Psoas muscle (tissue), 8 donors: ENCODE data around the gene NPY4R. TPM values are rescaled to one million over a fixed set of nuclear protein-coding genes. Genes with fewer than 3 reads are reported as not detected.
"Not testable (repeated sequence)": the region's sequence is repeated elsewhere in the genome, so short reads cannot be mapped to it uniquely, and the experiment has no call there.

Source experiments
- ATAC-seq, 4 donors: fragments of 200-7000 bp; cut with Tn5 transposase; one replicate each; pipeline ENCODE4 v1.9.1; 2020; ENCODE audit warnings: moderate library complexity in 3 of 4, mild to moderate bottlenecking in 2 of 4
- DNase-seq, 2 donors: peaks; one replicate each; pipeline ENCODE4 v3.0.0-alpha.2; 2020
- H3K27ac ChIP-seq: fragments of 200-600 bp; one replicate; pipeline ENCODE4 v1.8.0; 2022
- H3K27me3 ChIP-seq, 3 donors: fragments of 200-600 bp in 1 of 3; one replicate each; pipeline versions ENCODE4 v1.6.1 to v1.8.0; 2013 to 2022; ENCODE audit warnings: low read length in 2 of 3, mild to moderate bottlenecking in 2 of 3, moderate library complexity in 1 of 3; ENCODE audit not compliant: insufficient read depth in 3 of 3
- H3K36me3 ChIP-seq, 2 donors: fragments of 200-600 bp in 1 of 2; one replicate each; pipeline versions ENCODE4 v1.6.1 to v1.8.0; 2013 to 2022; ENCODE audit warnings: low read depth in 1 of 2, mild to moderate bottlenecking in 1 of 2, moderate library complexity in 1 of 2; ENCODE audit not compliant: insufficient read depth in 1 of 2
- H3K4me1 ChIP-seq: fragments of 200-600 bp; one replicate; pipeline ENCODE4 v1.8.0; 2022
- H3K4me3 ChIP-seq: fragments of 200-600 bp; one replicate; pipeline ENCODE4 v1.8.0; 2022; ENCODE audit warnings: mild to moderate bottlenecking
- H3K9me3 ChIP-seq: fragments of 200-600 bp; one replicate; pipeline ENCODE4 v1.8.0; 2022
- WGBS, 3 donors: extraction: QIAGEN DNeasy Blood & Tissue Kit; methylation state at CpG; one replicate each; pipeline versions ENCODE4 v1.1.6 to v1.1.7; 2013; 5-methylcytosine and 5-hydroxymethylcytosine counted together
- intact Hi-C, 2 donors: fragments of 100-400 bp; cut with DNase I; formaldehyde crosslinking; loops; one replicate each; pipeline versions ENCODE4 v1.11.0 to v1.14.2; 2022
- polyA plus RNA-seq, 3 donors: library from polyadenylated mRNA; stranded (reverse); fragments of 200-250 nt; gene quantifications; one replicate each; pipeline ENCODE4 v1.2.3, GENCODE V29; 2013
- total RNA-seq, 4 donors: library from RNA; stranded (reverse); fragmentation: NEBNext Ultra II Directional in 2 of 4; extraction: Animal tissue kit (Norgen Biotek cat#: 25700) in 2 of 4; gene quantifications; one replicate each; pipeline versions ENCODE4 v1.2.1 to v1.2.4, GENCODE V29; 2021 to 2023
- donor health status: healthy with polysubstance abuse.
- donor health status: DM: no; HTN: no; CAD: no; lungs with moderate emphysema.
- donor health status: Bipolar disorder and iron deficiency.
- donor health status: healthy.
- donor health status: DM: yes; HTN: yes; CAD: no.
- donor health status: DM: no; HTN: no; CAD: no.
- donor health status: DM: no; HTN: no; CAD: no.
- donor health status: DM: yes; HTN: yes; CAD: no.

NPY4R gene
- total and polyA plus RNA-seq, 7 donors = 0.04 TPM; not detected in 6

- intact Hi-C loops, H3K27me3 ChIP-seq, H3K27ac ChIP-seq, H3K9me3 ChIP-seq, ATAC-seq, H3K36me3 ChIP-seq, H3K4me3 ChIP-seq, DNase-seq, H3K4me1 ChIP-seq: not testable (repeated sequence)
- 86 to 94% methylated on average over 1 to 3 of the region's 7 CpGs; no CpG with 5 or more reads in 1 of the 3 donors for whole genome bisulfite sequencing, 3 donors
These were observed 6.2 kb downstream of the NPY4R start for GRCh38 chr10:46459579-46459978.

GRCh38 chr10:46457071-46457470, 8.7 kb downstream of the NPY4R start:
- H3K27me3 ChIP-seq, H3K9me3 ChIP-seq, H3K36me3 ChIP-seq, H3K4me3 ChIP-seq, intact Hi-C loops, ATAC-seq, H3K4me1 ChIP-seq, DNase-seq, H3K27ac ChIP-seq: not testable (repeated sequence)
- no CpG with 5 or more reads among the region's 3 CpGs for WGBS, 3 donors

- H3K4me3 ChIP-seq, intact Hi-C loops, ATAC-seq, H3K36me3 ChIP-seq, DNase-seq, H3K27ac ChIP-seq, H3K9me3 ChIP-seq, H3K4me1 ChIP-seq, H3K27me3 ChIP-seq: not testable (repeated sequence)
- no CpG with 5 or more reads among the region's 2 CpGs for WGBS, 3 donors
These were observed 9.8 kb downstream of the NPY4R start for GRCh38 chr10:46455992-46456391.

DNA sequence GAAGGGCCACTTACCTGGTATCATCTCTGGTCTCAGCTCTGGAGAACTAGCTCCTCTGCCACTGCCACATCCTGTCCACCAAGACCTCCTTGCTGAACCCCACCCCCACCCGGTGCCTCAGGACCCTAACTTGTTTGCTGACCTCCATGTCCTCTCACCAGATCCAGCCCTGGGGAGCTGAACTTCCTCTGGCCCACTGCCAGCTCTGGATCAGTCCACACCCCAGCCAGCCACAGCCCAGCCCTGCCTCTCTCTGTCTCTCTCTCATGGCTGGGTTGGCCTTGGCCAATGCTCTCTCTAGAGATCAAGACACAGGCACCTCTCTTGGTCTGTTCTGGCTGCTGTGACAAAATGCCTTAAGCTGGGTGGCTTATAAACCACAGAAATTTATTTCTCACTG, 14.4 kb downstream of the NPY4R start:
- H3K9me3 ChIP-seq, ATAC-seq, H3K4me3 ChIP-seq, H3K4me1 ChIP-seq, intact Hi-C loops, DNase-seq, H3K27me3 ChIP-seq, H3K27ac ChIP-seq, H3K36me3 ChIP-seq: not testable (repeated sequence)
- WGBS, 3 donors = 60 to 80% (median 63%) methylated on average over 1 of the region's 1 CpG

DNA sequence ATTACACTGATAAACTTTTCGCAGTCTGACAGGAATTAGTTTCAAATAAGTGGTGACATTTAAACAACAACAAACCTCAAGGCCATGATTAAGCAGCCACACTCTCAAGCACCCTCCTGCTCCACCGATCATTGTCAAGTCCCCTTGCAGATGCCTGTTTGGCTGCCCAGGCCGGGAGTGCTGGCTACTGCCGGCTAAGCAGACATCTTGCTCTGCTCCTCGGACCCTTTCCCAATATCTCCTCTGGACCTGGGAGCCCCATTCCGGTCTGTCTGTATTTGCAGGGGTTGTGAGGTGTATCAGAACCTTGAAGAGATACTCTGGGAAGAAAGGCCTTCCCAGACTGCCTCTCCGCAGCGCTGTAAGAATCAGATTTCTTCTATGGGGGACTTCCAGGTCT, 14.9 kb downstream of the NPY4R start:
- intact Hi-C loops, H3K27ac ChIP-seq, ATAC-seq, H3K9me3 ChIP-seq, DNase-seq, H3K4me1 ChIP-seq, H3K36me3 ChIP-seq, H3K27me3 ChIP-seq, H3K4me3 ChIP-seq: not testable (repeated sequence)
- WGBS, 3 donors = 85 to 91% (median 87%) methylated on average over 6 of the region's 8 CpGs

DNA sequence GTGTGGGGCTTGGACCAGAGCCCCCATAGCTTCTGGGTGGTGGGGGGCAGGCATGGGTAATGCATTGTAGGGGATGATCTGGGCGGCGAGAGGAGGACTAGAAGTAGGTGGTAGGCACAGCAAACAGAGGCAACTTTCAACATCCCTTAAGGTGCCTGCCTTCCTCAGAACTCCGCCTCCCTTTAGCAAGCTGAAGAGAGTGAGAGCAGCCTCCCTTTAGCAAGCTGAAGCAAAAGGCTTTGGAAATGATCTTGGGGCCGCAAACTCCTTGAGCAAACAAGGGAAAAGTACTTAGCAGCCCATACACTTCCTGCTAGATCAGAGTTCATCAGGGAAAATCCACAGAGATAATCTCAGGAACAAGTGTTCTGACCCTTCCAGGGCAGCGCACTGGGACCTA, 18.3 kb downstream of the NPY4R start:
- H3K9me3 ChIP-seq, H3K36me3 ChIP-seq, H3K27ac ChIP-seq, H3K4me1 ChIP-seq, H3K27me3 ChIP-seq, ATAC-seq, DNase-seq, intact Hi-C loops, H3K4me3 ChIP-seq: not testable (repeated sequence)
- WGBS, 3 donors = 89 to 97% (median 89%) methylated on average over 1 to 3 of the region's 5 CpGs

- ATAC-seq, H3K9me3 ChIP-seq, DNase-seq, intact Hi-C loops, H3K4me1 ChIP-seq, H3K36me3 ChIP-seq, H3K4me3 ChIP-seq, H3K27ac ChIP-seq, H3K27me3 ChIP-seq: not testable (repeated sequence)
- WGBS, 3 donors = 77 to 92% (median 84%) methylated on average over 3 of the region's 8 CpGs
These were observed 20.2 kb downstream of the NPY4R start for GRCh38 chr10:46445389-46446122.

DNA sequence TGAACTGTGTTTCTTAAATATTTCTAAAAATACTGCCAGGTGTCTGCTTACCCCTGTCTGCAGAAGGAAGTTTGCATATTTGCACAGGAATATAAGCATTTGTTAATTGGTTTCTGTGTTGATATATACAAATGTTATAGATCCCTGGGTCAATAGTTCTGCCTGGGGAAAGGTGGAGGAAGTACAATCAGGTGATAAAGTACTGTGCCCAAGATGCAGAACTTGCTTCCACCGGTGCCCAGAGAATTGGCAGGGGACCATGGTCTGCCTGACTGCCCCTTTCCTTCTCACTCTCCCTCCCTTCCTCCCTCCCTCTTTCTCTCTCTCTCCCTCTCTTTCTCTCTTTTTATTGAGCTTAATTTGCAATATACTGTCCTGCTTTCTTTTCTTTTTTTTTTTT, 22.3 kb downstream of the NPY4R start:
- H3K27ac ChIP-seq, intact Hi-C loops, H3K36me3 ChIP-seq, H3K4me3 ChIP-seq, H3K27me3 ChIP-seq, DNase-seq, ATAC-seq, H3K4me1 ChIP-seq, H3K9me3 ChIP-seq: not testable (repeated sequence)
- 0 to 17% (median 14%) methylated on average over 1 of the region's 1 CpG for WGBS, 3 donors

DNA sequence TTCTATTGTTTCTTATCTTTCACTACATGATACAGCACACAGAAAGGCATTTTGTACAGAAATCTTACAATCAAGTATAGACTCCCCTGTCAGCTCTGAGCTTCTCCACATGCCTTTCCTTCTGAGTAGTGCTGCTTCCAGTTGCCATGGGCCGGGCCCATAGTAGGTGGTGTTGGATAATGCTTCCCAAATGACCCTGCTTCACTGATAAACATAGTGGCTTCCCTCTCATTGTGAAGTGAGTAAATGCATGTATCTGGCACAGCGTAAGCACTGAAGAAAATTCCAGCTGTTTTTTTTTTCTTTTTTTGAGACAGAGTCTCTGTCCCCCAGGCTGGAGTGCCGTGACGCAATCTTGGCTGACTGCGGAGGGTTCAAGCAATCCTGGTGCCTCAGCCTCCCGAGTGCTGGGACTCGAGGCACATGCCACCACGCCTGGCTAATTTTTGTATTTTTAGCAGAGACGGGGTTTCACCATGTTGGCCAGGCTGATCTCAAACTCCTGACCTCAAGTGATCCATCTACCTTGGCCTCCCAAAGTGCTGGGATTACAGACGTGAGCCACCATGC, 23.0 kb downstream of the NPY4R start:
- intact Hi-C loops, H3K36me3 ChIP-seq, DNase-seq, H3K27ac ChIP-seq, ATAC-seq, H3K4me3 ChIP-seq, H3K9me3 ChIP-seq, H3K4me1 ChIP-seq, H3K27me3 ChIP-seq: not testable (repeated sequence)
- 22 to 31% (median 27%) methylated on average over 10 of the region's 10 CpGs for WGBS, 3 donors

DNA sequence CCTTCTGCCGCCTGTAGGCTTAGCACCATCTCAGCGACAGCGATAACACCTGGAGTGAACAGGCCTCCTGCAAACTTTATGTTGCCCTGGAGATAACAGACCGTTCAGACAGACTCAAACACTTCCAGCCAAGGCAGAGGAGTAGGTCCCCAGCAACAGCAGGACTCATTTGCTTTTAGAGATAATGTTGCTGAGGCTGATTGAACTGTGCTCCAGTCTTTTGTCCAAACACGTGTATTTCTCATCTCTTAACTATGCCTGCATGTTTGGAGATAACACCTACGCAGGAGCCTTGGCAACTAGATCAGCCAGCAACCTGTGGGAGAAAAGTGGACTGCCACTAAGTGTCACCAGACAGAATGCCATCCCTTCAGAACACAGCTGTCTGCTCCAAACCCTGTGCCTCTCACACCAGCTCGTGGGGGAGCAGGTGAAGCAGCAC, 23.9 kb downstream of the NPY4R start:
- H3K4me1 ChIP-seq, H3K36me3 ChIP-seq, H3K27ac ChIP-seq, ATAC-seq, DNase-seq, H3K27me3 ChIP-seq, H3K9me3 ChIP-seq, intact Hi-C loops, H3K4me3 ChIP-seq: not testable (repeated sequence)
- 66 to 72% (median 71%) methylated on average over 3 to 5 of the region's 7 CpGs for WGBS, 3 donors

GRCh38 chr10:46440942-46441341, 24.8 kb downstream of the NPY4R start:
- H3K4me1 ChIP-seq, H3K4me3 ChIP-seq, ATAC-seq, H3K9me3 ChIP-seq, H3K27ac ChIP-seq, intact Hi-C loops, H3K36me3 ChIP-seq, H3K27me3 ChIP-seq, DNase-seq: not testable (repeated sequence)
- WGBS, 3 donors = no CpG with 5 or more reads among the region's 4 CpGs
